Muscle of back (tissue), 11 donors: ENCODE measurements around the gene ADGRF5. TPM values are rescaled to one million over a fixed set of nuclear protein-coding genes. Genes with fewer than 3 reads are reported as not detected.

Experiments
- DNase-seq, 3 donors: peaks; one replicate each; pipeline versions ENCODE4 v3.0.0 to v3.0.0-alpha.2; 2013
- polyA plus RNA-seq, 10 donors: library from polyadenylated mRNA; unstranded; fragments of 120-200 nt; gene quantifications; one replicate each; pipeline ENCODE4 v1.2.1, GENCODE V29; 2013; ENCODE audit not compliant: insufficient read length in 10 of 10

Gene ADGRF5
- polyA plus RNA-seq, 10 donors, result 17.2 to 37.3 (median 28.2) TPM

- DNase-seq, result no peak
Measured at GRCh38 chr6:46931416-46931815, 9.7 kb upstream of the ADGRF5 start.

GRCh38 chr6:46930331-46930730 lies 8.6 kb upstream of the ADGRF5 start:
- DNase-seq, result no peak

- DNase-seq, result no peak
Measured at GRCh38 chr6:46927066-46927465, 5.3 kb upstream of the ADGRF5 start.

GRCh38 chr6:46926481-46926880 lies 4.7 kb upstream of the ADGRF5 start:
- DNase-seq, result no peak

- DNase-seq, result no peak
Measured at GRCh38 chr6:46925563-46926253, 4.0 kb upstream of the ADGRF5 start.

GRCh38 chr6:46923476-46923875 lies 1.7 kb upstream of the ADGRF5 start:
- peak in 1 of 3 donors; percentile 9 for DNase-seq

GRCh38 chr6:46921059-46921458 lies 679 bp downstream of the ADGRF5 start:
- DNase-seq, result peak in 1 of 3 donors; percentile 11

- DNase-seq, result peak in 1 of 3 donors; percentile 57
Measured at GRCh38 chr6:46918806-46919205, 2.9 kb downstream of the ADGRF5 start.

- DNase-seq, result no peak
Measured at GRCh38 chr6:46917002-46917545, 4.7 kb downstream of the ADGRF5 start.

- peak in 1 of 3 donors; percentile 57 for DNase-seq
Measured at GRCh38 chr6:46915866-46916265, 5.9 kb downstream of the ADGRF5 start.

- peak in 1 of 3 donors; percentile 52 for DNase-seq
Measured at GRCh38 chr6:46915380-46915779, 6.4 kb downstream of the ADGRF5 start.

GRCh38 chr6:46914279-46914810 lies 7.4 kb downstream of the ADGRF5 start:
- DNase-seq, result no peak

GRCh38 chr6:46909371-46909770 lies 12.4 kb downstream of the ADGRF5 start:
- peak in 1 of 3 donors; percentile 40 for DNase-seq

GRCh38 chr6:46906776-46907175 lies 15.0 kb downstream of the ADGRF5 start:
- DNase-seq, result no peak

- DNase-seq, result no peak
Measured at GRCh38 chr6:46904117-46904516, 17.6 kb downstream of the ADGRF5 start.

GRCh38 chr6:46903175-46903574 lies 18.6 kb downstream of the ADGRF5 start:
- no peak for DNase-seq

- peak in 2 of 3 donors; percentile 36 to 61 for DNase-seq
Measured at GRCh38 chr6:46901882-46902314, 19.8 kb downstream of the ADGRF5 start.

GRCh38 chr6:46900266-46900665 lies 21.5 kb downstream of the ADGRF5 start:
- DNase-seq, result no peak

- DNase-seq, result no peak
Measured at GRCh38 chr6:46899659-46900058, 22.1 kb downstream of the ADGRF5 start.

- no peak for DNase-seq
Measured at GRCh38 chr6:46898006-46898405, 23.7 kb downstream of the ADGRF5 start.

- DNase-seq, result no peak
Measured at GRCh38 chr6:46896871-46897270, 24.9 kb downstream of the ADGRF5 start.

GRCh38 chr6:46895930-46896329 lies 25.8 kb downstream of the ADGRF5 start:
- no peak for DNase-seq

GRCh38 chr6:46894433-46894832 lies 27.3 kb downstream of the ADGRF5 start:
- DNase-seq, result no peak
